H1 (cell line): ENCODE results near the gene SPAG16. TPM values are rescaled to one million over a fixed set of nuclear protein-coding genes. Genes with fewer than 3 reads are reported as not detected.

ENCODE experiments used
- CTCF ChIA-PET: fragments of 300-600 bp; sonication (Branson Sonifier 250); formaldehyde crosslinking; loops from one replicate; lab custom pipeline; 2021; ENCODE audit not compliant: partially characterized antibody; lab: Charles Lee
- POLR2A ChIA-PET: fragments of 300-600 bp; sonication (Branson Sonifier 250); formaldehyde crosslinking; loops from one replicate; lab custom pipeline; 2021; ENCODE audit warnings: inconsistent platforms; ENCODE audit not compliant: partially characterized antibody; lab: Charles Lee
- DNase-seq, 2 experiments: peaks; one replicate each; pipeline versions ENCODE4 v3.0.0 to v3.0.0-alpha.2; 2010 to 2022; ENCODE audit warnings: low spot score in 2 of 2, low read depth in 1 of 2, mixed read lengths in 1 of 2
- FAIRE-seq: peaks from 2 replicates; lab custom pipeline; 2011; peaks lifted over from hg19 to GRCh38; lab: Jason Lieb, UNC
- H2AFZ ChIP-seq: 2 replicates; pipeline ENCODE4 v1.8.1; 2012; ENCODE audit warnings: low read length, inconsistent platforms
- H2AK5ac ChIP-seq: 2 replicates; pipeline ENCODE4 v1.6.1; 2013; ENCODE audit warnings: low read depth, low read length
- H2BK120ac ChIP-seq: replicated peaks from 2 replicates; pipeline ENCODE3; 2013; ENCODE audit warnings: low read depth, low read length, inconsistent platforms
- H2BK12ac ChIP-seq: 2 replicates; pipeline ENCODE4 v1.6.1; 2013; ENCODE audit warnings: low read depth, low read length
- H2BK15ac ChIP-seq: 2 replicates; pipeline ENCODE4 v1.6.1; 2013; ENCODE audit warnings: low read length
- H2BK20ac ChIP-seq: 2 replicates; pipeline ENCODE4 v1.6.1; 2013; ENCODE audit warnings: low read length
- H2BK5ac ChIP-seq: 2 replicates; pipeline ENCODE4 v1.6.1; 2013; ENCODE audit warnings: low read depth, low read length
- H3K14ac ChIP-seq: 2 replicates; pipeline ENCODE4 v1.6.1; 2013; ENCODE audit warnings: inconsistent platforms; ENCODE audit not compliant: insufficient read length
- H3K18ac ChIP-seq: 2 replicates; pipeline ENCODE4 v1.6.1; 2013; ENCODE audit warnings: low read length; ENCODE audit errors: extremely low read depth
- H3K23ac ChIP-seq: 2 replicates; pipeline ENCODE4 v1.6.1; 2013; ENCODE audit warnings: inconsistent platforms; ENCODE audit not compliant: insufficient read length
- H3K23me2 ChIP-seq: 2 replicates; pipeline ENCODE4 v1.6.1; 2013; ENCODE audit warnings: low read depth, low read length
- H3K27ac ChIP-seq: 2 replicates; pipeline ENCODE4 v1.6.1; 2011; ENCODE audit warnings: low read depth, low read length, inconsistent platforms
- H3K27me3 ChIP-seq, 4 experiments: replicated peaks in 1 of 4; 1 replicate in 1 of 4; 2 replicates in 3 of 4; pipeline versions ENCODE4 v1.6.1 to v1.8.1; 2011 to 2013; ENCODE audit warnings: low read length in 3 of 4, mild to moderate bottlenecking in 3 of 4, inconsistent platforms in 2 of 4, mixed read lengths in 2 of 4, moderate library complexity in 1 of 4; ENCODE audit not compliant: control insufficient read depth in 3 of 4, insufficient read depth in 3 of 4; ENCODE audit errors: extremely low read depth in 1 of 4
- H3K36me3 ChIP-seq, 4 experiments: 2 replicates each; pipeline versions ENCODE4 v1.6.1 to v1.8.1; 2011 to 2013; ENCODE audit warnings: mild to moderate bottlenecking in 4 of 4, low read length in 3 of 4, moderate library complexity in 2 of 4, control low read depth in 1 of 4, inconsistent platforms in 1 of 4; ENCODE audit not compliant: insufficient read depth in 4 of 4, control insufficient read depth in 2 of 4
- H3K4ac ChIP-seq: replicated peaks from 2 replicates; pipeline ENCODE3; 2013; ENCODE audit warnings: low read length, low read depth, mixed read lengths, inconsistent platforms; ENCODE audit not compliant: insufficient read length
- H3K4me1 ChIP-seq, 4 experiments: replicated peaks in 1 of 4; 1 replicate in 1 of 4; 2 replicates in 3 of 4; pipeline versions ENCODE4 v1.6.1 to v1.8.1; 2011 to 2013; ENCODE audit warnings: low read length in 3 of 4, inconsistent platforms in 2 of 4, mixed read lengths in 1 of 4; ENCODE audit not compliant: insufficient read depth in 4 of 4, control insufficient read depth in 3 of 4
- H3K4me2 ChIP-seq, 2 experiments: 2 replicates each; pipeline versions ENCODE4 v1.6.1 to v1.8.1; 2011 to 2013; ENCODE audit warnings: low read depth in 2 of 2, low read length in 2 of 2, control low read depth in 1 of 2, inconsistent platforms in 1 of 2, mild to moderate bottlenecking in 1 of 2; ENCODE audit not compliant: insufficient read depth in 1 of 2
- H3K4me3 ChIP-seq, 4 experiments: fragments of 200-600, 300-600 bp in 1 of 4; sonication (generic), shearing (Covaris generic), sonication (Bioruptor Twin) in 1 of 4; 2 replicates each; pipeline versions ENCODE4 v1.5.1 to v1.8.1; 2011 to 2016; ENCODE audit warnings: low read length in 4 of 4, low read depth in 3 of 4, control low read depth in 2 of 4, inconsistent platforms in 2 of 4, mild to moderate bottlenecking in 2 of 4, mixed read lengths in 1 of 4, moderate library complexity in 1 of 4; ENCODE audit not compliant: insufficient read depth in 2 of 4; ENCODE audit errors: extremely low read depth in 1 of 4
- H3K56ac ChIP-seq: replicated peaks from 2 replicates; pipeline ENCODE3; 2013; ENCODE audit warnings: low read depth, mild to moderate bottlenecking, mixed read lengths, low read length, inconsistent platforms; ENCODE audit not compliant: insufficient read length
- H3K79me1 ChIP-seq: 2 replicates; pipeline ENCODE4 v1.6.1; 2013; ENCODE audit warnings: low read depth, low read length, control low read depth
- H3K79me2 ChIP-seq, 2 experiments: 2 replicates each; pipeline versions ENCODE4 v1.6.1 to v1.8.1; 2012 to 2013; ENCODE audit warnings: low read length in 2 of 2, mild to moderate bottlenecking in 2 of 2, inconsistent platforms in 1 of 2; ENCODE audit not compliant: insufficient read depth in 2 of 2, control insufficient read depth in 1 of 2
- H3K9ac ChIP-seq, 4 experiments: replicated peaks in 1 of 4; 1 replicate in 1 of 4; 2 replicates in 3 of 4; pipeline versions ENCODE4 v1.6.1 to v1.8.1; 2011 to 2013; ENCODE audit warnings: low read depth in 3 of 4, low read length in 3 of 4, control low read depth in 2 of 4, mild to moderate bottlenecking in 2 of 4, moderate library complexity in 2 of 4, inconsistent platforms in 1 of 4; ENCODE audit errors: extremely low read depth in 1 of 4
- H3K9me3 ChIP-seq, 2 experiments: 2 replicates each; pipeline versions ENCODE4 v1.6.1 to v1.8.1; 2012 to 2013; ENCODE audit warnings: mild to moderate bottlenecking in 2 of 2, moderate library complexity in 2 of 2, control low read depth in 1 of 2, inconsistent platforms in 1 of 2, low read depth in 1 of 2, low read length in 1 of 2, mixed read lengths in 1 of 2; ENCODE audit not compliant: insufficient read depth in 2 of 2
- H4K20me1 ChIP-seq, 2 experiments: replicated peaks in 1 of 2; 2 replicates each; pipeline versions ENCODE3 to v1.8.1; 2011 to 2013; ENCODE audit warnings: inconsistent platforms in 2 of 2, low read length in 2 of 2, mild to moderate bottlenecking in 1 of 2; ENCODE audit not compliant: insufficient read depth in 2 of 2, control insufficient read depth in 1 of 2
- H4K5ac ChIP-seq: 2 replicates; pipeline ENCODE4 v1.6.1; 2013; ENCODE audit warnings: low read length, low read depth, mixed read lengths, inconsistent platforms; ENCODE audit not compliant: insufficient read length
- H4K8ac ChIP-seq: 2 replicates; pipeline ENCODE4 v1.8.0; 2013; ENCODE audit warnings: mild to moderate bottlenecking, moderate library complexity, low read length, inconsistent platforms; ENCODE audit not compliant: insufficient read depth; ENCODE audit errors: extremely low read depth
- H4K91ac ChIP-seq: replicated peaks from 2 replicates; pipeline ENCODE3; 2013; ENCODE audit warnings: low read length, mixed read lengths, inconsistent platforms; ENCODE audit not compliant: insufficient read length
- ASH2L ChIP-seq: fragments of 200-600, 300-600 bp; sonication (generic); IDR thresholded peaks from one replicate; pipeline ENCODE4 v1.7.1; 2017; ENCODE audit warnings: low read length
- EP300 ChIP-seq, 2 experiments: IDR thresholded peaks; 1 replicate in 1 of 2; 2 replicates in 1 of 2; pipeline ENCODE4 v1.6.1; 2011 to 2012; ENCODE audit warnings: low read depth in 2 of 2, low read length in 2 of 2, mild to moderate bottlenecking in 2 of 2, borderline replicate concordance in 1 of 2, inconsistent platforms in 1 of 2, moderate library complexity in 1 of 2
- KDM4A ChIP-seq: IDR thresholded peaks from one replicate; pipeline ENCODE4 v1.7.1; 2012; ENCODE audit warnings: low read depth, mild to moderate bottlenecking, moderate library complexity, low read length, inconsistent platforms; ENCODE audit not compliant: severe bottlenecking
- NRF1 ChIP-seq: IDR thresholded peaks from 2 replicates; pipeline ENCODE4 v1.6.1; 2011; ENCODE audit warnings: mild to moderate bottlenecking, low read depth, low read length, improper control_type of control experiment
- RAD21 ChIP-seq, 2 experiments: IDR thresholded peaks in 1 of 2; conservative IDR thresholded peaks in 1 of 2; 2 replicates each; pipeline ENCODE4 v1.6.1; 2011; ENCODE audit warnings: low read depth in 2 of 2, low read length in 2 of 2, improper control_type of control experiment in 1 of 2, inconsistent platforms in 1 of 2, mild to moderate bottlenecking in 1 of 2, moderate library complexity in 1 of 2
- RFX5 ChIP-seq: IDR thresholded peaks from 2 replicates; pipeline ENCODE4 v1.6.1; 2011; ENCODE audit warnings: low read depth, low read length, improper control_type of control experiment, borderline replicate concordance
- TAF1 ChIP-seq: IDR thresholded peaks from 2 replicates; pipeline ENCODE4 v1.6.1; 2011; ENCODE audit warnings: mild to moderate bottlenecking, low read depth, low read length
- TEAD4 ChIP-seq: IDR thresholded peaks from 2 replicates; pipeline ENCODE4 v1.6.1; 2012; ENCODE audit warnings: low read depth, low read length, inconsistent platforms, mixed read lengths
- ZNF274 ChIP-seq: IDR thresholded peaks from 2 replicates; pipeline ENCODE4 v1.7.0; 2012; ENCODE audit warnings: low read length, borderline replicate concordance; ENCODE audit errors: extremely low read depth
- WGBS, 2 experiments: shearing (Covaris generic) in 1 of 2; methylation state at CpG; one replicate each; pipeline versions ENCODE4 v1.1.6 to v1.1.7; 2013 to 2015; ENCODE audit warnings: low lambda C conversion rate in 2 of 2, mixed read lengths in 2 of 2, inconsistent platforms in 1 of 2, low coverage in 1 of 2, missing lambda C conversion rate in 1 of 2; ENCODE audit not compliant: insufficient replicate concordance in 2 of 2, insufficient coverage in 1 of 2, insufficient read length in 1 of 2; ENCODE audit errors: extremely low coverage in 1 of 2, missing lambda C conversion rate in 1 of 2; 5-methylcytosine and 5-hydroxymethylcytosine counted together
- polyA plus RNA-seq, 7 experiments: library from polyadenylated mRNA; depleted of rRNA in 3 of 7; stranded (reverse) in 5 of 7; unstranded in 2 of 7; fragments of >200 nt in 5 of 7; fragments of 200-250 nt in 2 of 7; gene quantifications; 1 replicate in 5 of 7; 2 replicates in 1 of 7; 4 replicates in 1 of 7; pipeline versions ENCODE4 v1.2.1 to v1.2.3, GENCODE V29; 2011 to 2013; ENCODE audit warnings: missing spikeins in 2 of 7, mixed read lengths in 2 of 7
- total RNA-seq: library from RNA; stranded (reverse); fragmentation: NEBNext Ultra II Directional; extraction: Animal tissue kit (Norgen Biotek cat#: 25700); gene quantifications from 2 replicates; pipeline ENCODE4 v1.2.1, GENCODE V29; 2021

The SPAG16 gene
- total and polyA plus RNA-seq, 2 of the 8 experiments (the other 6 are each of a cell fraction or from before 2014, with no cell fraction given): 6.0 to 14.9 TPM

DNA sequence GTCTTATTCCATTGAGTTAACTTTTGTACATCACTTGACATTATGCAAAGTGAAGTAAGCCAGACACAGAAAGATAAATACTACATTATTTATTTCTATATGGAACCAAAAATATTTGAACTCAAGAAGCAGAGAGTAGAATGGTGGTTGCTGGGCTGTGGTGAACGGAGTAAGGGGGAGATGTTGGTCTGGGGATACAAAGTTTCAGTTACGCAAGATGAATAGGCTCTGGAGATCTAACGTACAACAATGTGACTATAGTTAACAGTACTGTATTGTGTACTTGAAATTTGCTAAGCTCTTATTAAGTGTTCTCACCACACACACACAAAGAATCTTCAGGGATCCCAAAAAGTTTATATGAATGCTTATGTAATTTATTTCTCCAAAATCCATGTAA, 1001.7 kb downstream of the SPAG16 start:
- Histone ChIP-seq H3K9ac (no peak overlapping the region), H2AK5ac (no peak overlapping the region), H2BK20ac (no peak overlapping the region), H3K56ac (no peak overlapping the region), H3K14ac (no peak overlapping the region), H3K9me3 (no peaks in the 10 kb centered on the region), H2BK120ac (no peak overlapping the region), H3K18ac (no peak overlapping the region), H4K20me1 (no peaks in the 10 kb centered on the region), H2BK5ac (no peak overlapping the region), H3K4ac (no peak overlapping the region), H3K79me2 (no peaks in the 10 kb centered on the region), H3K36me3 (no peaks in the 10 kb centered on the region), H2BK12ac (no peak overlapping the region), H4K5ac (no peak overlapping the region), H3K4me2 (no peak overlapping the region), H4K91ac (no peak overlapping the region), H2BK15ac (no peak overlapping the region), H3K23me2 (no peaks in the 10 kb centered on the region), H4K8ac (no peak overlapping the region), H3K27ac (no peak overlapping the region), H3K4me1 (no peaks in the 10 kb centered on the region), H3K23ac (no peak overlapping the region), H2AFZ (no peak overlapping the region), H3K4me3 (no peak overlapping the region), H3K79me1 (no peaks in the 10 kb centered on the region), H3K27me3 (no peaks in the 10 kb centered on the region)
- 63% methylated on average over 3 of the region's 3 CpGs; no CpG with 5 or more reads in 1 of the 2 experiments for WGBS, 2 experiments
- FAIRE-seq (no peak), DNase-seq (no peak)
- POLR2A ChIA-PET: no interaction called here
- TF ChIP-seq NRF1 (no peak), EP300 (IDR thresholded peaks at IDR 0.05; ENCODE audit: borderline replicate concordance in 1 of 2, low read depth in 2 of 2, low read length in 2 of 2) (no peak), ZNF274 (no peak), RAD21 (IDR thresholded peaks at IDR 0.05 in 1 of 2, conservative IDR thresholded peaks at IDR 0.05 in 1 of 2; ENCODE audit: low read depth in 2 of 2, low read length in 2 of 2) (no peak), RFX5 (no peak), KDM4A (no peak), TAF1 (no peak), TEAD4 (no peak), ASH2L (no peak)
- CTCF ChIA-PET: no interaction called here
